ENCODE data around the gene LIPI.

- no peak for TF ChIP-seq CTCF (optimal IDR thresholded peaks at IDR 0.05 in 1 of 3, IDR thresholded peaks at IDR 0.05 in 1 of 3, conservative IDR thresholded peaks at IDR 0.05 in 1 of 3; ENCODE audit: extremely low read depth in 1 of 3, insufficient read depth in 2 of 3, low read length in 3 of 3)
- no peak for TF ChIP-seq EZH2 (IDR thresholded peaks at IDR 0.05; ENCODE audit: low read length)
These were observed 12.6 kb upstream of the LIPI start for GRCh38 chr21:14223365-14223764.
